HepG2 (cell line): ENCODE results near the gene SIGLECL1. TPM values are rescaled to one million over a fixed set of nuclear protein-coding genes. Genes with fewer than 3 reads are reported as not detected.

Source experiments
- ATAC-seq: fragments of 200-7000 bp; cut with Tn5 transposase; 3 replicates; pipeline ENCODE4 v1.9.1; 2020; ENCODE audit warnings: mild to moderate bottlenecking, moderate library complexity
- BruUV-seq: library from RNA; stranded (reverse); fragments of 400-500 nt; replicated peaks from 2 replicates; lab custom pipeline; 2021; lab: Mats Ljungman, UMichigan
- CTCF ChIA-PET: fragments of 300-600 bp; formaldehyde crosslinking; extraction: SDS; loops from one replicate; lab custom pipeline; 2021; ENCODE audit warnings: low total read pairs, inconsistent platforms, low intra/inter-chr PET ratio; lab: Yijun Ruan, JAX
- POLR2A ChIA-PET: fragments of 350-600 bp; sonication (Branson Sonifier 250); formaldehyde crosslinking; loops from one replicate; lab custom pipeline; 2020; ENCODE audit warnings: antibody characterized with exemption, inconsistent platforms; lab: Yijun Ruan, JAX
- DNase-seq: peaks from one replicate; pipeline ENCODE4 v3.0.0-alpha.2; 2015; ENCODE audit warnings: low spot score
- FAIRE-seq: peaks from 3 replicates; lab custom pipeline; 2011; peaks lifted over from hg19 to GRCh38; lab: Jason Lieb, UNC
- H2AFZ ChIP-seq: one replicate; pipeline ENCODE4 v1.6.1; 2011; ENCODE audit warnings: low read length, inconsistent platforms
- H3K27ac ChIP-seq: fragments of 300-600 bp; 3 replicates; pipeline ENCODE4 v1.8.0; 2011; ENCODE audit warnings: mixed run types, mild to moderate bottlenecking, mixed read lengths, low read length, inconsistent platforms; ENCODE audit not compliant: insufficient read depth; ENCODE audit errors: extremely low read length
- H3K27me3 ChIP-seq, 2 experiments: fragments of 200-600 bp in 1 of 2; 2 replicates in 1 of 2; 3 replicates in 1 of 2; pipeline versions ENCODE4 v1.6.0 to v1.8.0; 2011; ENCODE audit warnings: low read length in 2 of 2, mild to moderate bottlenecking in 2 of 2, moderate library complexity in 2 of 2, inconsistent platforms in 1 of 2; ENCODE audit not compliant: insufficient read depth in 2 of 2, control insufficient read depth in 1 of 2
- H3K36me3 ChIP-seq, 2 experiments: fragments of 200-600 bp in 1 of 2; replicated peaks in 1 of 2; 2 replicates in 1 of 2; 3 replicates in 1 of 2; pipeline versions ENCODE4 v1.5.1 to v1.8.0; 2011; ENCODE audit warnings: low read length in 2 of 2, inconsistent platforms in 1 of 2; ENCODE audit not compliant: insufficient read depth in 2 of 2, control insufficient read depth in 1 of 2
- H3K4me1 ChIP-seq: 2 replicates; pipeline ENCODE4 v1.5.1; 2012; ENCODE audit warnings: low read length, inconsistent platforms; ENCODE audit not compliant: insufficient read depth
- H3K4me2 ChIP-seq: 2 replicates; pipeline ENCODE4 v1.6.0; 2011; ENCODE audit warnings: low read depth, low read length, inconsistent platforms
- H3K4me3 ChIP-seq, 3 experiments: fragments of 200-600 bp in 1 of 3; sonication (generic), shearing (Covaris generic) in 1 of 3; replicated peaks in 1 of 3; 2 replicates each; pipeline ENCODE4 v1.5.1; 2011 to 2016; ENCODE audit warnings: low read length in 3 of 3, inconsistent platforms in 2 of 3, low read depth in 2 of 3, mild to moderate bottlenecking in 2 of 3, control low read depth in 1 of 3, mixed read lengths in 1 of 3; ENCODE audit not compliant: insufficient read depth in 1 of 3
- H3K79me2 ChIP-seq: one replicate; pipeline ENCODE4 v1.6.1; 2011; ENCODE audit warnings: low read length, inconsistent platforms; ENCODE audit not compliant: insufficient read depth
- H3K9ac ChIP-seq: 2 replicates; pipeline ENCODE4 v1.6.0; 2011; ENCODE audit warnings: mild to moderate bottlenecking, low read depth, low read length, inconsistent platforms; ENCODE audit not compliant: insufficient read depth
- H3K9me3 ChIP-seq: 2 replicates; pipeline ENCODE4 v1.5.1; 2012; ENCODE audit warnings: mild to moderate bottlenecking, low read length
- H4K20me1 ChIP-seq: 2 replicates; pipeline ENCODE4 v1.6.0; 2011; ENCODE audit warnings: inconsistent platforms, mild to moderate bottlenecking, low read length, moderate library complexity; ENCODE audit not compliant: insufficient read depth
- BRCA1 ChIP-seq: sonication (generic); formaldehyde crosslinking; IDR thresholded peaks from 2 replicates; pipeline ENCODE4 v1.4.0; 2020; ENCODE audit warnings: missing genetic modification reagents
- NPAS2 ChIP-seq: sonication (generic); formaldehyde crosslinking; IDR thresholded peaks from 2 replicates; pipeline ENCODE4 v1.8.0; 2022; ENCODE audit warnings: mild to moderate bottlenecking, missing genetic modification reagents, borderline replicate concordance
- TP53 ChIP-seq: sonication (generic); formaldehyde crosslinking; conservative IDR thresholded peaks from 2 replicates; pipeline ENCODE4 v1.4.0; 2020; ENCODE audit warnings: missing genetic modification reagents
- ZNF280D ChIP-seq: sonication (generic); formaldehyde crosslinking; IDR thresholded peaks from 2 replicates; pipeline ENCODE4 v1.5.1; 2020; ENCODE audit warnings: mild to moderate bottlenecking, missing genetic modification reagents
- ZNF318 ChIP-seq: sonication (generic); formaldehyde crosslinking; IDR thresholded peaks from 2 replicates; pipeline ENCODE4 v1.4.0; 2020; ENCODE audit warnings: mild to moderate bottlenecking, missing genetic modification reagents
- ZNF652 ChIP-seq: IDR thresholded peaks from 2 replicates; pipeline ENCODE4 v1.6.1; 2016; ENCODE audit warnings: low read depth, borderline replicate concordance
- ZNF687 ChIP-seq: sonication (generic); formaldehyde crosslinking; IDR thresholded peaks from 2 replicates; pipeline ENCODE4 v1.5.1; 2020; ENCODE audit warnings: mild to moderate bottlenecking, missing genetic modification reagents, moderate library complexity
- WGBS: methylation state at CpG from one replicate; pipeline ENCODE4 v1.1.6; 2017; ENCODE audit warnings: low lambda C conversion rate; 5-methylcytosine and 5-hydroxymethylcytosine counted together
- in situ Hi-C: cut with HindIII; loops from 2 replicates; pipeline ENCODE4 v1.10.0; 2017; ENCODE audit warnings: low pct_unique_long_range_greater_than_20kb; ENCODE audit not compliant: extremely low pct_ligation_motif_present
- intact Hi-C: fragments of 100-400 bp; cut with micrococcal nuclease; formaldehyde crosslinking; loops from one replicate; pipeline ENCODE4 v1.10.0; 2022; ENCODE audit not compliant: unreplicated experiment
- polyA plus RNA-seq, 8 experiments: library from polyadenylated mRNA; depleted of rRNA in 3 of 8; stranded (reverse) in 7 of 8; unstranded in 1 of 8; fragments of >200 nt; fragmentation: Illumina TruSeq in 4 of 8; extraction: Trizol in 4 of 8; gene quantifications; 2 replicates each; pipeline versions ENCODE4 v1.2.1 to v1.2.3, GENCODE V29; 2011 to 2016; ENCODE audit warnings: low read depth in 4 of 8, missing spikeins in 1 of 8, mixed read lengths in 1 of 8; ENCODE audit not compliant: insufficient read depth in 1 of 8
- total RNA-seq, 5 experiments: library from RNA; depleted of rRNA; stranded (reverse); fragments of >200 nt; fragmentation: Illumina TruSeq; extraction: Trizol; gene quantifications; 2 replicates each; pipeline ENCODE4 v1.2.3, GENCODE V29; 2016; ENCODE audit warnings: low read depth in 1 of 5

Gene SIGLECL1
- total and polyA plus RNA-seq, 2 of the 13 experiments (the other 11 are each of a cell fraction or from before 2014, with no cell fraction given) = not detected

GRCh38 chr19:51297406-51297805 lies 46.5 kb downstream of the SIGLECL1 start (continued):
- TF ChIP-seq ZNF687 (CRISPR knock-in tag) = no peak
- TF ChIP-seq NPAS2 (CRISPR knock-in tag) = no peak
- TF ChIP-seq TP53 (CRISPR knock-in tag) = no peak
- no peak for TF ChIP-seq ZNF280D (CRISPR knock-in tag)

DNA sequence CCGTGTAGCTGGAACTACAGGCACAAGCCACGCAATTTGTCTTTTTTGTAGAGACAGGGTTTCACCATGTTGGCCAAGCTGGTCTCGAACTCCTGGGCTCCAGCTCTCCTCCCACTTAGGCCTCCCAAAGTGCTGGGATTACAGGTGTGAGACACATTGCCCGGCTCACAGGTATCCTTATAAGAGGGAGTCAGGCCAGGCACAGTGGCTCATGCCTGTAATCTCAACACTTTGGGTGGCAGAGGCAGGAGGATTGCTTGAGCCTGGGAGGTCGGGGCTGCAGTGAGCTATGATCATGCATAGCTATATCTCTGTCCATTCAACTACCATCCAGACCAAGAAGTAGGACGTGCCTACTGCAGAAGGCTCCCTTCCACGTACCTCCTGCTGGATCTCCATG lies 50.4 kb downstream of the SIGLECL1 start:
- Histone ChIP-seq H3K27me3 (peaks cover 4 to 28% of the 10 kb centered on the region in 2 experiments; a peak in 3 of 5 replicates), H3K36me3 (no peaks in the 10 kb centered on the region), H2AFZ (no peak overlapping the region), H3K27ac (no peak overlapping the region), H3K4me2 (no peak overlapping the region), H3K9ac (no peak overlapping the region), H3K4me1 (no peaks in the 10 kb centered on the region), H3K79me2 (no peaks in the 10 kb centered on the region), H3K4me3 (no peak overlapping the region), H3K9me3 (peaks cover 25% of the 10 kb centered on the region), H4K20me1 (no peaks in the 10 kb centered on the region)
- in situ Hi-C loops (no loop called here), intact Hi-C loops (no loop called here)
- DNase-seq (no peak), ATAC-seq (no peak), FAIRE-seq (no peak)
- BruUV-seq = no TSS peak
- ChIA-PET CTCF (no interaction called here), POLR2A (no interaction called here)
- 7% methylated on average over 7 of the region's 7 CpGs for WGBS
- TF ChIP-seq BRCA1 (CRISPR knock-in tag) = no peak
- no peak for TF ChIP-seq ZNF652 (CRISPR knock-in tag)
- TF ChIP-seq ZNF318 = no peak
